Psoas muscle (tissue), 8 donors: ENCODE results near the gene IGFL3. TPM values are rescaled to one million over a fixed set of nuclear protein-coding genes. Genes with fewer than 3 reads are reported as not detected.

ENCODE experiments used
- ATAC-seq, 4 donors: fragments of 200-7000 bp; cut with Tn5 transposase; one replicate each; pipeline ENCODE4 v1.9.1; 2020; ENCODE audit warnings: moderate library complexity in 3 of 4, mild to moderate bottlenecking in 2 of 4
- DNase-seq, 2 donors: peaks; one replicate each; pipeline ENCODE4 v3.0.0-alpha.2; 2020
- H3K27ac ChIP-seq: fragments of 200-600 bp; one replicate; pipeline ENCODE4 v1.8.0; 2022
- H3K27me3 ChIP-seq, 3 donors: fragments of 200-600 bp in 1 of 3; one replicate each; pipeline versions ENCODE4 v1.6.1 to v1.8.0; 2013 to 2022; ENCODE audit warnings: low read length in 2 of 3, mild to moderate bottlenecking in 2 of 3, moderate library complexity in 1 of 3; ENCODE audit not compliant: insufficient read depth in 3 of 3
- H3K36me3 ChIP-seq, 2 donors: fragments of 200-600 bp in 1 of 2; one replicate each; pipeline versions ENCODE4 v1.6.1 to v1.8.0; 2013 to 2022; ENCODE audit warnings: low read depth in 1 of 2, mild to moderate bottlenecking in 1 of 2, moderate library complexity in 1 of 2; ENCODE audit not compliant: insufficient read depth in 1 of 2
- H3K4me1 ChIP-seq: fragments of 200-600 bp; one replicate; pipeline ENCODE4 v1.8.0; 2022
- H3K4me3 ChIP-seq: fragments of 200-600 bp; one replicate; pipeline ENCODE4 v1.8.0; 2022; ENCODE audit warnings: mild to moderate bottlenecking
- H3K9me3 ChIP-seq: fragments of 200-600 bp; one replicate; pipeline ENCODE4 v1.8.0; 2022
- CTCF ChIP-seq: fragments of 200-600 bp; IDR thresholded peaks from one replicate; pipeline ENCODE4 v1.8.0; 2022; ENCODE audit warnings: antibody characterized with exemption
- WGBS, 3 donors: extraction: QIAGEN DNeasy Blood & Tissue Kit; methylation state at CpG; one replicate each; pipeline versions ENCODE4 v1.1.6 to v1.1.7; 2013; 5-methylcytosine and 5-hydroxymethylcytosine counted together
- intact Hi-C, 2 donors: fragments of 100-400 bp; cut with DNase I; formaldehyde crosslinking; loops; one replicate each; pipeline versions ENCODE4 v1.11.0 to v1.14.2; 2022
- polyA plus RNA-seq, 3 donors: library from polyadenylated mRNA; stranded (reverse); fragments of 200-250 nt; gene quantifications; one replicate each; pipeline ENCODE4 v1.2.3, GENCODE V29; 2013
- total RNA-seq, 4 donors: library from RNA; stranded (reverse); fragmentation: NEBNext Ultra II Directional in 2 of 4; extraction: Animal tissue kit (Norgen Biotek cat#: 25700) in 2 of 4; gene quantifications; one replicate each; pipeline versions ENCODE4 v1.2.1 to v1.2.4, GENCODE V29; 2021 to 2023
- donor health status: healthy with polysubstance abuse.
- donor health status: DM: no; HTN: no; CAD: no; lungs with moderate emphysema.
- donor health status: Bipolar disorder and iron deficiency.
- donor health status: healthy.
- donor health status: DM: yes; HTN: yes; CAD: no.
- donor health status: DM: no; HTN: no; CAD: no.
- donor health status: DM: no; HTN: no; CAD: no.
- donor health status: DM: yes; HTN: yes; CAD: no.

IGFL3 gene
- total and polyA plus RNA-seq, 7 donors, result not detected

- Histone ChIP-seq H3K4me3 (no peak overlapping the region), H3K27me3 (peaks cover 0 to 6% (median 3%) of the 10 kb centered on the region in 3 donors), H3K27ac (no peak overlapping the region), H3K36me3 (no peaks in the 10 kb centered on the region), H3K4me1 (no peaks in the 10 kb centered on the region), H3K9me3 (no peaks in the 10 kb centered on the region)
- ATAC-seq (no peak), DNase-seq (no peak)
- 72 to 78% (median 77%) methylated on average over 8 of the region's 8 CpGs for WGBS, 3 donors
- no peak for TF ChIP-seq CTCF
- intact Hi-C loops, result no loop called here
Observed at GRCh38 chr19:46147166-46147740, 22.8 kb upstream of the IGFL3 start.

GRCh38 chr19:46144756-46145155, 20.3 kb upstream of the IGFL3 start:
- no peaks in the 10 kb centered on the region for H3K9me3 ChIP-seq
- no peaks in the 10 kb centered on the region for H3K4me1 ChIP-seq
- intact Hi-C loops, result no loop called here
- no peak for TF ChIP-seq CTCF
- H3K36me3 ChIP-seq, result no peaks in the 10 kb centered on the region
- DNase-seq (no peak), ATAC-seq (no peak)
- 53 to 55% (median 54%) methylated on average over 3 of the region's 3 CpGs for WGBS, 3 donors
- no peak overlapping the region for H3K27ac ChIP-seq
- no peak overlapping the region for H3K4me3 ChIP-seq
- peaks cover 0 to 5% (median 3%) of the 10 kb centered on the region in 3 donors for H3K27me3 ChIP-seq

- intact Hi-C loops, result no loop called here
- Histone ChIP-seq H3K27me3 (peaks cover 0 to 3% (median 3%) of the 10 kb centered on the region in 3 donors), H3K4me3 (no peak overlapping the region), H3K36me3 (no peaks in the 10 kb centered on the region), H3K9me3 (no peaks in the 10 kb centered on the region), H3K4me1 (no peaks in the 10 kb centered on the region), H3K27ac (no peak overlapping the region)
- DNase-seq (no peak), ATAC-seq (no peak)
- WGBS, 3 donors, result 68 to 74% (median 69%) methylated on average over 4 of the region's 4 CpGs
- no peak for TF ChIP-seq CTCF
Observed at GRCh38 chr19:46142294-46142693, 17.8 kb upstream of the IGFL3 start.

- ATAC-seq (no peak), DNase-seq (no peak)
- Histone ChIP-seq H3K4me1 (no peaks in the 10 kb centered on the region), H3K27ac (no peak overlapping the region), H3K4me3 (no peak overlapping the region), H3K9me3 (no peaks in the 10 kb centered on the region), H3K27me3 (peaks cover 0 to 3% (median 3%) of the 10 kb centered on the region in 3 donors), H3K36me3 (no peaks in the 10 kb centered on the region)
- no peak for TF ChIP-seq CTCF
- WGBS, 3 donors, result 38 to 60% (median 54%) methylated on average over 1 of the region's 1 CpG
- intact Hi-C loops, result no loop called here
Observed at GRCh38 chr19:46141421-46141820, 16.9 kb upstream of the IGFL3 start.

GRCh38 chr19:46137915-46138473, 13.5 kb upstream of the IGFL3 start:
- WGBS, 3 donors, result 73 to 80% (median 75%) methylated on average over 4 of the region's 4 CpGs
- Histone ChIP-seq H3K27me3 (peaks cover 0 to 3% (median 3%) of the 10 kb centered on the region in 3 donors), H3K4me1 (peaks cover 7% of the 10 kb centered on the region), H3K27ac (no peak overlapping the region), H3K9me3 (no peaks in the 10 kb centered on the region), H3K36me3 (no peaks in the 10 kb centered on the region), H3K4me3 (no peak overlapping the region)
- intact Hi-C loops, result no loop called here
- no peak for DNase-seq
- TF ChIP-seq CTCF, result no peak
- no peak for ATAC-seq
